ENCODE results near the gene LRRC49.
"Not testable (repeated sequence)": the region's sequence is repeated elsewhere in the genome, so short reads cannot be mapped to it uniquely, and the experiment has no call there.

Gene LRRC49

GRCh38 chr15:70869346-70869745, 23.3 kb upstream of the LRRC49 start:
- no peak for DNase-seq

GRCh38 chr15:70870051-70870450, 22.6 kb upstream of the LRRC49 start:
- DNase-seq: no peak

- not testable (repeated sequence) for DNase-seq
Measured at GRCh38 chr15:70871490-70871889, 21.1 kb upstream of the LRRC49 start.

- DNase-seq: no peak
Measured at GRCh38 chr15:70873232-70874054, 19.2 kb upstream of the LRRC49 start.

- DNase-seq: no peak
Measured at GRCh38 chr15:70875001-70875782, 17.4 kb upstream of the LRRC49 start.

GRCh38 chr15:70876011-70876410, 16.6 kb upstream of the LRRC49 start:
- DNase-seq: no peak

GRCh38 chr15:70876683-70877082, 15.9 kb upstream of the LRRC49 start:
- DNase-seq: no peak

GRCh38 chr15:70879401-70879800, 13.2 kb upstream of the LRRC49 start:
- DNase-seq: no peak

- no peak for DNase-seq
Measured at GRCh38 chr15:70880781-70881180, 11.8 kb upstream of the LRRC49 start.

- DNase-seq: no peak
Measured at GRCh38 chr15:70882361-70882760, 10.3 kb upstream of the LRRC49 start.

- no peak for DNase-seq
Measured at GRCh38 chr15:70892912-70893560, 410 bp downstream of the LRRC49 start.

GRCh38 chr15:70902107-70902506, 9.5 kb downstream of the LRRC49 start:
- DNase-seq: no peak

- DNase-seq: no peak
Measured at GRCh38 chr15:70906842-70907241, 14.2 kb downstream of the LRRC49 start.

- DNase-seq: no peak
Measured at GRCh38 chr15:70907784-70908471, 15.3 kb downstream of the LRRC49 start.

- DNase-seq: no peak
Measured at GRCh38 chr15:70910958-70911357, 18.3 kb downstream of the LRRC49 start.

- no peak for DNase-seq
Measured at GRCh38 chr15:70912187-70912586, 19.6 kb downstream of the LRRC49 start.

- DNase-seq: no peak
Measured at GRCh38 chr15:70916531-70916930, 23.9 kb downstream of the LRRC49 start.

- no peak for DNase-seq
Measured at GRCh38 chr15:70917955-70918354, 25.3 kb downstream of the LRRC49 start.

GRCh38 chr15:70920981-70921696, 28.5 kb downstream of the LRRC49 start:
- no peak for DNase-seq

GRCh38 chr15:70922119-70922518, 29.5 kb downstream of the LRRC49 start:
- DNase-seq: no peak

GRCh38 chr15:70923311-70924080, 30.9 kb downstream of the LRRC49 start:
- no peak for DNase-seq

- not testable (repeated sequence) for DNase-seq
Measured at GRCh38 chr15:70926914-70927313, 34.3 kb downstream of the LRRC49 start.
